Heart left ventricle (tissue), 13 donors: ENCODE results near the gene RFX1.

Experiments
- POLR2A ChIP-seq, 2 donors: fragments of 450-650 bp; IDR thresholded peaks; one replicate each; pipeline ENCODE4 v1.6.1; 2017; ENCODE audit warnings: antibody characterized with exemption in 2 of 2, mild to moderate bottlenecking in 2 of 2, moderate library complexity in 2 of 2
- TF ChIP-seq, protein P1 (sequence below), 12 donors: fragments of 200-600 bp; sonication (generic) in 4 of 12; IDR thresholded peaks; one replicate each; pipeline versions ENCODE4 v1.5.0 to v1.8.0; 2018 to 2022; ENCODE audit warnings: antibody characterized with exemption in 12 of 12, mild to moderate bottlenecking in 5 of 12
- donor health status: ischemic (EF 13 %, LVEDD 7.1; RV severe dilation, severe dysfunction).
- donor health status: DM: no; HTN: yes; CAD: no.
- donor health status: DM: no; HTN: no; CAD: no.
- donor health status: ischemic (EF 25% LVEDD 6.9; RV normal size, moderate dysfunction).
- donor health status: ischemic (EF 25% LVEDD 5.7; RV mildly dilated, moderate dysfunction).
- donor health status: ischemic (EF 35%, LVEDD 5.7; RV mildly dilated, moderate dysfunction).
- donor health status: nonischemic (EF 11% LVEDD 7.7; RV severe dilation, severe dysfunction).
- donor health status: DM: yes; HTN: yes; CAD: no.
- donor health status: PGD.
- donor health status: ischemic (EF 29% LVEDD 5.4; RV normal size, mild dysfunction).
- donor health status: nonischemic (EF 23%, LVEDD 6.1; RV moderate dilation, normal function).

DNA sequence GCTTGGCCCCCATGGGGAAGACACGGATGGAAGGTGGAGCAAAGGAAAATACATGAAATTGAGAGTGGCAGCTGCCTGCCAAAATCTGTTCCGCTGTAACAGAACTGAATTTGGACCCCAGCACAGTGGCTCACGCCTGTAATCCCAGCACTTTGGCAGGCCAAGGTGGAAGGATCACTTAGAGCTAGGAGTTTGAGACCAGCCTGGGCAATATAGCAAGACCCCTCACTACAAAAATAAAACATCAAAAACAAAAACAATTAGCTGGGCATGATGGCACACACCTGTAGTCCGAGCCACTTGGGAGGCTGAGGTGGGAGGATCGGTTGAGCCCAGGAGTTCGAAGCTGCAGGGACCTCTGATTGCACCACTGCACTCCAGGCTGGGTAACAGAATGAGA, 46.4 kb upstream of the RFX1 start:
- TF ChIP-seq, protein P1, sequence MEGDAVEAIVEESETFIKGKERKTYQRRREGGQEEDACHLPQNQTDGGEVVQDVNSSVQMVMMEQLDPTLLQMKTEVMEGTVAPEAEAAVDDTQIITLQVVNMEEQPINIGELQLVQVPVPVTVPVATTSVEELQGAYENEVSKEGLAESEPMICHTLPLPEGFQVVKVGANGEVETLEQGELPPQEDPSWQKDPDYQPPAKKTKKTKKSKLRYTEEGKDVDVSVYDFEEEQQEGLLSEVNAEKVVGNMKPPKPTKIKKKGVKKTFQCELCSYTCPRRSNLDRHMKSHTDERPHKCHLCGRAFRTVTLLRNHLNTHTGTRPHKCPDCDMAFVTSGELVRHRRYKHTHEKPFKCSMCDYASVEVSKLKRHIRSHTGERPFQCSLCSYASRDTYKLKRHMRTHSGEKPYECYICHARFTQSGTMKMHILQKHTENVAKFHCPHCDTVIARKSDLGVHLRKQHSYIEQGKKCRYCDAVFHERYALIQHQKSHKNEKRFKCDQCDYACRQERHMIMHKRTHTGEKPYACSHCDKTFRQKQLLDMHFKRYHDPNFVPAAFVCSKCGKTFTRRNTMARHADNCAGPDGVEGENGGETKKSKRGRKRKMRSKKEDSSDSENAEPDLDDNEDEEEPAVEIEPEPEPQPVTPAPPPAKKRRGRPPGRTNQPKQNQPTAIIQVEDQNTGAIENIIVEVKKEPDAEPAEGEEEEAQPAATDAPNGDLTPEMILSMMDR (IDR thresholded peaks at IDR 0.05): no peak
- no peak for TF ChIP-seq POLR2A (IDR thresholded peaks at IDR 0.05)
